ENCODE results near the gene TCIRG1. TPM values are rescaled to one million over a fixed set of nuclear protein-coding genes. Genes with fewer than 3 reads are reported as not detected.

TCIRG1 gene
- polyA plus RNA-seq, 2 of the 4 experiments (the other 2 are of a cell fraction): 36.3 to 120 TPM

GRCh38 chr11:68018730-68019190 lies 20.1 kb upstream of the TCIRG1 start:
- Histone ChIP-seq H3K4me3 (no peak overlapping the region), H3K27ac (peak overlapping the region; percentile 99 to 100), H3K4me2 (peak overlapping the region; percentile 96; the same call in 2 of the 3 replicates), H3K4me1 (peaks cover 70% of the 10 kb centered on the region), H3K9me3 (no peaks in the 10 kb centered on the region)
- FAIRE-seq (no peak), ATAC-seq (no peak), DNase-seq (ENCODE audit: low read depth in 1 of 2, low spot score in 1 of 2) (no peak)
- TF ChIP-seq JUN (IDR thresholded peaks at IDR 0.05) (0 out of 5 replicates have a peak, but pooled peaks have one; percentile 3 to 7), CHD4 (IDR thresholded peaks at IDR 0.05; ENCODE audit: borderline replicate concordance) (no peak), EHF (CRISPR knock-in tag; IDR thresholded peaks at IDR 0.05) (no peak), HOXB13 (CRISPR knock-in tag; IDR thresholded peaks at IDR 0.05; ENCODE audit: low read depth) (no peak), RARB (CRISPR knock-in tag; IDR thresholded peaks at IDR 0.05) (no peak)
- ChIA-PET CTCF (interaction anchor here (0.6 to 12.3 kb wide), 6 partner anchors 10 to 1302 kb away, joined by 3 to 204 read pairs (median 10); partner anchors contain the start of genes ALDH3B1, NDUFS8, TCIRG1 and UNC93B1), POLR2A (interaction anchor here (0.6 to 2.8 kb wide), 4 partner anchors 8 to 119 kb away, joined by 3 to 22 read pairs (median 4); partner anchors contain the start of genes ALDH3B1 and NDUFS8)
- WGBS (ENCODE audit: missing lambda C conversion rate): 90% methylated on average over 13 of the region's 18 CpGs

- DNase-seq (ENCODE audit: low read depth in 1 of 2, low spot score in 1 of 2): no peak
- CTCF ChIA-PET: interaction anchor here (0.6 to 12.3 kb wide), 8 partner anchors 10 to 1302 kb away, joined by 3 to 204 read pairs (median 4); partner anchors contain the start of genes ALDH3B1, NDUFS8, TCIRG1 and UNC93B1
- no peak overlapping the region for H3K4me3 ChIP-seq
- 92% methylated on average over 9 of the region's 12 CpGs for WGBS (ENCODE audit: missing lambda C conversion rate)
- no peak for ATAC-seq
- peaks cover 66% of the 10 kb centered on the region for H3K4me1 ChIP-seq
- H3K4me2 ChIP-seq: peak overlapping the region; percentile 41; the same call in 2 of the 3 replicates
- H3K9me3 ChIP-seq: no peaks in the 10 kb centered on the region
- no peak for TF ChIP-seq FOSL2 (IDR thresholded peaks at IDR 0.05)
- TF ChIP-seq FOSL2 (CRISPR knock-in tag; IDR thresholded peaks at IDR 0.05): no peak
- TF ChIP-seq PBX3 (IDR thresholded peaks at IDR 0.05): no peak
- no peak for TF ChIP-seq CHD4 (IDR thresholded peaks at IDR 0.05; ENCODE audit: borderline replicate concordance)
- TF ChIP-seq JUN (IDR thresholded peaks at IDR 0.05): no peak
- TF ChIP-seq MAZ (IDR thresholded peaks at IDR 0.05; ENCODE audit: borderline replicate concordance, low read depth, low read length): no peak
- TF ChIP-seq CHD2 (IDR thresholded peaks at IDR 0.05; ENCODE audit: low read length, partially characterized antibody): no peak
- FAIRE-seq: no peak
- peak overlapping the region; percentile 99 to 100 for H3K27ac ChIP-seq
- POLR2A ChIA-PET: interaction anchor here (0.6 to 2.8 kb wide), 4 partner anchors 9 to 119 kb away, joined by 3 to 22 read pairs (median 4); partner anchors contain the start of genes ALDH3B1 and NDUFS8
Observed at GRCh38 chr11:68019486-68019885, 19.3 kb upstream of the TCIRG1 start.

- DNase-seq (ENCODE audit: low read depth in 1 of 2, low spot score in 1 of 2) (peak; percentile 70 to 83), ATAC-seq (peak; percentile 53 to 67), FAIRE-seq (peak; percentile 43)
- no peak for TF ChIP-seq GATA3 (IDR thresholded peaks at IDR 0.05; ENCODE audit: borderline replicate concordance)
- TF ChIP-seq, protein P1, sequence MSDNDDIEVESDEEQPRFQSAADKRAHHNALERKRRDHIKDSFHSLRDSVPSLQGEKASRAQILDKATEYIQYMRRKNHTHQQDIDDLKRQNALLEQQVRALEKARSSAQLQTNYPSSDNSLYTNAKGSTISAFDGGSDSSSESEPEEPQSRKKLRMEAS (IDR thresholded peaks at IDR 0.05): peak; percentile 86
- TF ChIP-seq, protein P2, sequence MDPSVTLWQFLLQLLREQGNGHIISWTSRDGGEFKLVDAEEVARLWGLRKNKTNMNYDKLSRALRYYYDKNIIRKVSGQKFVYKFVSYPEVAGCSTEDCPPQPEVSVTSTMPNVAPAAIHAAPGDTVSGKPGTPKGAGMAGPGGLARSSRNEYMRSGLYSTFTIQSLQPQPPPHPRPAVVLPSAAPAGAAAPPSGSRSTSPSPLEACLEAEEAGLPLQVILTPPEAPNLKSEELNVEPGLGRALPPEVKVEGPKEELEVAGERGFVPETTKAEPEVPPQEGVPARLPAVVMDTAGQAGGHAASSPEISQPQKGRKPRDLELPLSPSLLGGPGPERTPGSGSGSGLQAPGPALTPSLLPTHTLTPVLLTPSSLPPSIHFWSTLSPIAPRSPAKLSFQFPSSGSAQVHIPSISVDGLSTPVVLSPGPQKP (IDR thresholded peaks at IDR 0.05; ENCODE audit: low read depth, low read length): no peak
- TF ChIP-seq SMC3 (IDR thresholded peaks at IDR 0.05): peak; percentile 48
- no peak for TF ChIP-seq EP300 (IDR thresholded peaks at IDR 0.05)
- TF ChIP-seq, protein P3, sequence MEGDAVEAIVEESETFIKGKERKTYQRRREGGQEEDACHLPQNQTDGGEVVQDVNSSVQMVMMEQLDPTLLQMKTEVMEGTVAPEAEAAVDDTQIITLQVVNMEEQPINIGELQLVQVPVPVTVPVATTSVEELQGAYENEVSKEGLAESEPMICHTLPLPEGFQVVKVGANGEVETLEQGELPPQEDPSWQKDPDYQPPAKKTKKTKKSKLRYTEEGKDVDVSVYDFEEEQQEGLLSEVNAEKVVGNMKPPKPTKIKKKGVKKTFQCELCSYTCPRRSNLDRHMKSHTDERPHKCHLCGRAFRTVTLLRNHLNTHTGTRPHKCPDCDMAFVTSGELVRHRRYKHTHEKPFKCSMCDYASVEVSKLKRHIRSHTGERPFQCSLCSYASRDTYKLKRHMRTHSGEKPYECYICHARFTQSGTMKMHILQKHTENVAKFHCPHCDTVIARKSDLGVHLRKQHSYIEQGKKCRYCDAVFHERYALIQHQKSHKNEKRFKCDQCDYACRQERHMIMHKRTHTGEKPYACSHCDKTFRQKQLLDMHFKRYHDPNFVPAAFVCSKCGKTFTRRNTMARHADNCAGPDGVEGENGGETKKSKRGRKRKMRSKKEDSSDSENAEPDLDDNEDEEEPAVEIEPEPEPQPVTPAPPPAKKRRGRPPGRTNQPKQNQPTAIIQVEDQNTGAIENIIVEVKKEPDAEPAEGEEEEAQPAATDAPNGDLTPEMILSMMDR (IDR thresholded peaks at IDR 0.05): peak; percentile 44
- TF ChIP-seq NR3C1 (IDR thresholded peaks at IDR 0.05): no peak
- peak in 1 of 2 experiments; percentile 22; a peak in 1 of 5 replicates for TF ChIP-seq JUN (IDR thresholded peaks at IDR 0.05)
- TF ChIP-seq RCOR1 (IDR thresholded peaks at IDR 0.05; ENCODE audit: low read depth, low read length): no peak
- TF ChIP-seq, protein P4, sequence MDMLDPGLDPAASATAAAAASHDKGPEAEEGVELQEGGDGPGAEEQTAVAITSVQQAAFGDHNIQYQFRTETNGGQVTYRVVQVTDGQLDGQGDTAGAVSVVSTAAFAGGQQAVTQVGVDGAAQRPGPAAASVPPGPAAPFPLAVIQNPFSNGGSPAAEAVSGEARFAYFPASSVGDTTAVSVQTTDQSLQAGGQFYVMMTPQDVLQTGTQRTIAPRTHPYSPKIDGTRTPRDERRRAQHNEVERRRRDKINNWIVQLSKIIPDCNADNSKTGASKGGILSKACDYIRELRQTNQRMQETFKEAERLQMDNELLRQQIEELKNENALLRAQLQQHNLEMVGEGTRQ (IDR thresholded peaks at IDR 0.05): no peak
- no peak for TF ChIP-seq MYC (IDR thresholded peaks at IDR 0.05; ENCODE audit: borderline replicate concordance, low read length)
- 0 out of 2 replicates have a peak, but pooled peaks have one; percentile 11 for TF ChIP-seq TFCP2L1 (CRISPR knock-in tag; IDR thresholded peaks at IDR 0.05)
- TF ChIP-seq, protein P5, sequence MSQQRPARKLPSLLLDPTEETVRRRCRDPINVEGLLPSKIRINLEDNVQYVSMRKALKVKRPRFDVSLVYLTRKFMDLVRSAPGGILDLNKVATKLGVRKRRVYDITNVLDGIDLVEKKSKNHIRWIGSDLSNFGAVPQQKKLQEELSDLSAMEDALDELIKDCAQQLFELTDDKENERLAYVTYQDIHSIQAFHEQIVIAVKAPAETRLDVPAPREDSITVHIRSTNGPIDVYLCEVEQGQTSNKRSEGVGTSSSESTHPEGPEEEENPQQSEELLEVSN (IDR thresholded peaks at IDR 0.05; ENCODE audit: borderline replicate concordance, low read depth): no peak
- no peak for TF ChIP-seq CBX2 (IDR thresholded peaks at IDR 0.05; ENCODE audit: borderline replicate concordance, low read depth)
- TF ChIP-seq FOXS1 (CRISPR knock-in tag; IDR thresholded peaks at IDR 0.05): no peak
- TF ChIP-seq MAZ (IDR thresholded peaks at IDR 0.05; ENCODE audit: borderline replicate concordance, low read depth, low read length): no peak
- peak; percentile 30 to 48; a peak in 4 of 5 replicates for TF ChIP-seq RAD21 (conservative IDR thresholded peaks at IDR 0.05 in 1 of 2, IDR thresholded peaks at IDR 0.05 in 1 of 2)
- ChIA-PET POLR2A (interaction anchor here (2.8 kb wide), 1 partner anchor 10 kb away, joined by 22 read pairs; the partner anchor contains the start of gene ALDH3B1), CTCF (interaction anchor here (1.2 to 12.3 kb wide), 7 partner anchors 9 to 189 kb away, joined by 3 to 204 read pairs (median 5); partner anchors contain the start of genes ALDH3B1, NDUFS8, TCIRG1 and UNC93B1)
- peak overlapping the region; percentile 99 to 100 for H3K27ac ChIP-seq
- H3K9me3 ChIP-seq: no peaks in the 10 kb centered on the region
- H3K4me1 ChIP-seq: peaks cover 64% of the 10 kb centered on the region
- H3K4me3 ChIP-seq: no peak overlapping the region
- 16% methylated on average over 11 of the region's 11 CpGs for WGBS (ENCODE audit: missing lambda C conversion rate)
- H3K4me2 ChIP-seq: peak overlapping the region; percentile 41
Observed at GRCh38 chr11:68020575-68020974, 18.2 kb upstream of the TCIRG1 start.

All from A549 (cell line).